Measurements from ENCODE around the gene ZBTB33. TPM values are rescaled to one million over a fixed set of nuclear protein-coding genes. Genes with fewer than 3 reads are reported as not detected.

Gene ZBTB33
- total and polyA plus RNA-seq, 2 of the 13 experiments (the other 11 are each of a cell fraction or from before 2014, with no cell fraction given): 6.5 to 20.2 TPM

GRCh38 chrX:120244735-120245498, 5.7 kb upstream of the ZBTB33 start (continued):
- TF ChIP-seq U2AF2 (IDR thresholded peaks at IDR 0.05; ENCODE audit: low read depth, low read length): no peak
- no peak for TF ChIP-seq SP1 (IDR thresholded peaks at IDR 0.05)
- TF ChIP-seq SP1 (CRISPR knock-in tag; IDR thresholded peaks at IDR 0.05): 0 out of 2 replicates have a peak, but pooled peaks have one; percentile 26
- TF ChIP-seq RAD51 (IDR thresholded peaks at IDR 0.05; ENCODE audit: borderline replicate concordance): no peak
- TF ChIP-seq SP4 (CRISPR knock-in tag; IDR thresholded peaks at IDR 0.05): 0 out of 2 replicates have a peak, but pooled peaks have one; percentile 19
- TF ChIP-seq ZZZ3 (CRISPR knock-in tag; IDR thresholded peaks at IDR 0.05; ENCODE audit: borderline replicate concordance): 0 out of 2 replicates have a peak, but pooled peaks have one; percentile 69
- no peak for TF ChIP-seq SMAD1 (CRISPR knock-in tag; IDR thresholded peaks at IDR 0.05; ENCODE audit: borderline replicate concordance, low read depth)

GRCh38 chrX:120251471-120252011, 929 bp downstream of the ZBTB33 start:
- in situ Hi-C loops (cut with HindIII; ENCODE audit: extremely low pct_ligation_motif_present, low pct_unique_long_range_greater_than_20kb): no loop called here
- peak overlapping the region; percentile 80 to 82 (median 80) for H3K4me3 ChIP-seq (replicated peaks in 1 of 3; ENCODE audit: insufficient read depth in 1 of 3, low read depth in 2 of 3, low read length in 3 of 3)
- no peaks in the 10 kb centered on the region for H3K9me3 ChIP-seq (ENCODE audit: low read length)
- H3K27me3 ChIP-seq (ENCODE audit: control insufficient read depth in 1 of 2, insufficient read depth in 2 of 2, low read length in 2 of 2): no peaks in the 10 kb centered on the region
- TSS peak; percentile 54 for BruUV-seq (replicated peaks)
- intact Hi-C loops (cut with micrococcal nuclease; ENCODE audit: unreplicated experiment): loop anchor here (5.0 kb wide), 2 partner anchors 36 to 364 kb away; no protein-coding TSS in a partner anchor
- no peak overlapping the region for H2AFZ ChIP-seq (ENCODE audit: low read length)
- FAIRE-seq: no peak
- H3K79me2 ChIP-seq (ENCODE audit: insufficient read depth, low read length): peaks cover 23% of the 10 kb centered on the region
- no peaks in the 10 kb centered on the region for H4K20me1 ChIP-seq (ENCODE audit: insufficient read depth, low read length)
- H3K4me2 ChIP-seq (ENCODE audit: low read depth, low read length): peak overlapping the region; percentile 65
- peak overlapping the region; percentile 89 for H3K9ac ChIP-seq (ENCODE audit: insufficient read depth, low read depth, low read length)
- peak overlapping the region; percentile 86 for H3K27ac ChIP-seq (ENCODE audit: extremely low read length, insufficient read depth, low read length)
- peaks cover 0 to 16% of the 10 kb centered on the region in 2 experiments; a peak in 1 of 5 replicates for H3K36me3 ChIP-seq (replicated peaks in 1 of 2; ENCODE audit: control insufficient read depth in 1 of 2, insufficient read depth in 2 of 2, low read length in 2 of 2)
- POLR2A ChIA-PET: interaction anchor here (1.5 kb wide), 1 partner anchor 310 kb away, joined by 4 read pairs; the partner anchor contains the start of gene CUL4B
- peaks cover 18% of the 10 kb centered on the region for H3K4me1 ChIP-seq (ENCODE audit: insufficient read depth, low read length)
- DNase-seq (ENCODE audit: low spot score): peak; percentile 3
- ATAC-seq: peak; percentile 38
- 0% methylated on average over 4 of the region's 28 CpGs for WGBS (ENCODE audit: low lambda C conversion rate)
- CTCF ChIA-PET (ENCODE audit: low intra/inter-chr PET ratio, low total read pairs): no interaction called here
- TF ChIP-seq AHDC1 (CRISPR knock-in tag; IDR thresholded peaks at IDR 0.05; ENCODE audit: borderline replicate concordance) (no peak), KMT2A (CRISPR knock-in tag; IDR thresholded peaks at IDR 0.05) (peak; percentile 52), ZNF75D (CRISPR knock-in tag; IDR thresholded peaks at IDR 0.05; ENCODE audit: borderline replicate concordance) (no peak), ZNF263 (CRISPR knock-in tag; IDR thresholded peaks at IDR 0.05) (peak; percentile 66)
- TF ChIP-seq, protein P1, sequence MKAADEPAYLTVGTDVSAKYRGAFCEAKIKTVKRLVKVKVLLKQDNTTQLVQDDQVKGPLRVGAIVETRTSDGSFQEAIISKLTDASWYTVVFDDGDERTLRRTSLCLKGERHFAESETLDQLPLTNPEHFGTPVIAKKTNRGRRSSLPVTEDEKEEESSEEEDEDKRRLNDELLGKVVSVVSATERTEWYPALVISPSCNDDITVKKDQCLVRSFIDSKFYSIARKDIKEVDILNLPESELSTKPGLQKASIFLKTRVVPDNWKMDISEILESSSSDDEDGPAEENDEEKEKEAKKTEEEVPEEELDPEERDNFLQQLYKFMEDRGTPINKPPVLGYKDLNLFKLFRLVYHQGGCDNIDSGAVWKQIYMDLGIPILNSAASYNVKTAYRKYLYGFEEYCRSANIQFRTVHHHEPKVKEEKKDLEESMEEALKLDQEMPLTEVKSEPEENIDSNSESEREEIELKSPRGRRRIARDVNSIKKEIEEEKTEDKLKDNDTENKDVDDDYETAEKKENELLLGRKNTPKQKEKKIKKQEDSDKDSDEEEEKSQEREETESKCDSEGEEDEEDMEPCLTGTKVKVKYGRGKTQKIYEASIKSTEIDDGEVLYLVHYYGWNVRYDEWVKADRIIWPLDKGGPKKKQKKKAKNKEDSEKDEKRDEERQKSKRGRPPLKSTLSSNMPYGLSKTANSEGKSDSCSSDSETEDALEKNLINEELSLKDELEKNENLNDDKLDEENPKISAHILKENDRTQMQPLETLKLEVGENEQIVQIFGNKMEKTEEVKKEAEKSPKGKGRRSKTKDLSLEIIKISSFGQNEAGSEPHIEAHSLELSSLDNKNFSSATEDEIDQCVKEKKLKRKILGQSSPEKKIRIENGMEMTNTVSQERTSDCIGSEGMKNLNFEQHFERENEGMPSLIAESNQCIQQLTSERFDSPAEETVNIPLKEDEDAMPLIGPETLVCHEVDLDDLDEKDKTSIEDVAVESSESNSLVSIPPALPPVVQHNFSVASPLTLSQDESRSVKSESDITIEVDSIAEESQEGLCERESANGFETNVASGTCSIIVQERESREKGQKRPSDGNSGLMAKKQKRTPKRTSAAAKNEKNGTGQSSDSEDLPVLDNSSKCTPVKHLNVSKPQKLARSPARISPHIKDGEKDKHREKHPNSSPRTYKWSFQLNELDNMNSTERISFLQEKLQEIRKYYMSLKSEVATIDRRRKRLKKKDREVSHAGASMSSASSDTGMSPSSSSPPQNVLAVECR (CRISPR knock-in tag; IDR thresholded peaks at IDR 0.05; ENCODE audit: borderline replicate concordance): peak; percentile 15; the same call in 1 of the 2 replicates

Measured in HepG2 (cell line).